ENCODE measurements around the gene CAMK4. TPM values are rescaled to one million over a fixed set of nuclear protein-coding genes. Genes with fewer than 3 reads are reported as not detected.

The CAMK4 gene
- total RNA-seq, 2 donors from 2014 or later, result 139 to 163 TPM

DNA sequence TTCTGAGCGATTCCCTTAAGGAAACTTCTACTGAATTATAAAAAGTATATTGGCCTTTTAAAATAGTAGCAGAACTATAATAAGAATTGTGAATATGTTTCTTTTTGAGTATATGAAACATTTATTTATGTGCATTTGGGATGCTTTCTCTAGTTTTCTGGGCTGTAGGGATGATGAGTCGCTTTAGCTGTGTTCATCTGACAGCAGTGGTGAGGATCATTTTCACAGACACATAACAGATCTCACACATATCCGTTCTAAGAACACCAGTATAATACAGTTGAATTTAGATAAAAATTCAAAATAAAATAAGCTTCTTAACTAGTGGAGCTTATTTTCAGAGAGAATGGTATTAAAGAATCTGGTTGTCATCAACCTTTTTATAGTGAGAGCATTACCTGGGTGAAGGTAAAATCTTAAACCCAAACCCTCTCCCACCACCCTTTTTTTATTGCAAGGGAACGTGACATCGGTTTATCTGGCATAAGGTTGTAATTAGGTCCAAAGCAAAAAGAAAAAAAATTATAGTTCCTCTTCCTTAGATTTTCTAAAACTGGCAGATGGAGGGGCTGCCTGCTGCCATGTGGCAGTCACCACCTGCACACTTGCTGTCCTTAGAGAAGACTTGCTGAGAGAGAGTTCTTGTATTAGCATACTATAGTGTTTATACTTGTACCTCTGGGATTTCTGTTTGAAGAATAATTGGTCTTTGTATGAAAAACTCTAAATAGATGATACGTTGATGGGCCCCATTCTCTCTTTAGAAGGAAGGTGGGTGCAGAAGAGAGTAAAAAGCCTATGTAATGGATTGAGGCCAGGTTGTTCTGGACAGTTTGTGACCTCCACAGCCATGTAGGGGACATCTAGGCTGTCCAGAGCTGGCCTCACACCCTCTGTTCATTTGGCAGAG, 86.8 kb downstream of the CAMK4 start:
- Mint-ChIP-seq H3K4me1 (peaks cover 38% of the 10 kb centered on the region), H3K4me3 (no peak overlapping the region), H3K27me3 (no peaks in the 10 kb centered on the region), H3K27ac (peak overlapping the region; percentile 59), H3K36me3 (ENCODE audit: low read depth) (no peaks in the 10 kb centered on the region)
- no peak for ATAC-seq
- H3K9me3 ChIP-seq (ENCODE audit: control insufficient read depth, low read length, poor library complexity, severe bottlenecking), result no peaks in the 10 kb centered on the region
- no peak for DNase-seq

DNA sequence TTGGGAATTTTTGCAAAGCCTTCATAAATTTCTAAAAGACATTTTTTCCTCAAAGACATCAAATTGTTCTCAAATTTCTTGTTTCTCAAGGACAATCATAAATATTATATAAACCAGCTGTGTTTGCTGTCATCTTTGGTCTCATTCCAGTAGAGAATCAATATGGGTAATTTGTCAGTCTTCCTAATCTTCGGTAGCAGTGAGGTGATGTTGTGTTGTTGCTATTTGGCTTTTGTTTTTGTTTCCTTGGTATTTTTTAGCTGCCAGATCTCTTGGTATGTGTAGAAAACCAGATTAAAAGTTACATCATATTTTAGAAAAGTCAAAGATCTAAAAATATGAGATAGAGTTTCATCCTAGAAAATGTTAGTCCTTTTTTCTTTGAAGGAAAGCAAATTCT, 87.5 kb downstream of the CAMK4 start:
- DNase-seq (no peak), ATAC-seq (no peak)
- Mint-ChIP-seq H3K27ac (peak overlapping the region; percentile 59), H3K4me1 (peaks cover 44% of the 10 kb centered on the region), H3K27me3 (no peaks in the 10 kb centered on the region), H3K36me3 (ENCODE audit: low read depth) (no peaks in the 10 kb centered on the region), H3K4me3 (no peak overlapping the region)
- H3K9me3 ChIP-seq (ENCODE audit: control insufficient read depth, low read length, poor library complexity, severe bottlenecking), result no peaks in the 10 kb centered on the region

DNA sequence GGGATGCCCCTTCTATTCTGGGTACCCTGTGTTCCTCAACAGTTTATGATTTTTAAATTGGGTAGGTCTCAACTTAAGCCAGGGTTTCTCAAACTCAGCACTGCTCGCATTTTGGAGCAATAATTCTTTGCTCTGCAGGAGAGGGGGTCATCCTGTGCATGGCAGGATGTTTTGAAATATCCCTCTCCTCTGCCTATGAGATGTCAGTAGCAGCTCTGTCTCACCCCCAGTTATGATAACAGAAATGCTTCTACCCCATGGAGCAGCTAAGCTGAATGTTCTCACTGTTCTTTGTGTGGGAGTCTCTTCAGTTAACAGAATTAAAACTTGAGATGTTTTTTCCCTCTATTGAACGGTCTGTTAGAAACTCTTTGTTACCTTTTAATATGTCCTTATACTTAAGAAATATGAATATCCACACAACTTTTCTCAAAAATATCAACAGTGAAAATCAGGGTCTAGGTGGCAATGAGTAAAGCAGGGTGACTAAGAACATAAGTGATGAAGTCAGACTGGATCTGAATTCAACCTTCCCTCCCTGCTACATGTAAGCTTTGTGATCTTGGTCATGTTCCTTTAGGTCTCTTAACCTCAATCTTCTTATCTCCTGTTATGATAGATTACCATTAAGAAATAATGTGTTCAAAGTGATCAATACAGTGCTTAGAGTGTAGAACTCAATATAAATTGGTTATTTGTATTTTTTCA, 89.0 kb downstream of the CAMK4 start:
- no peak overlapping the region for H3K4me3 Mint-ChIP-seq

GRCh38 chr5:111320953-111321352, 96.8 kb downstream of the CAMK4 start:
- no peak overlapping the region for H3K4me3 Mint-ChIP-seq
- no peak for ATAC-seq

More for the DNA sequence above, 89.0 kb downstream of the CAMK4 start:
- H3K27me3 Mint-ChIP-seq, result no peaks in the 10 kb centered on the region
- H3K27ac Mint-ChIP-seq, result no peak overlapping the region
- no peaks in the 10 kb centered on the region for H3K36me3 Mint-ChIP-seq (ENCODE audit: low read depth)
- no peak for ATAC-seq
- DNase-seq, result no peak
- H3K9me3 ChIP-seq (ENCODE audit: control insufficient read depth, low read length, poor library complexity, severe bottlenecking), result no peaks in the 10 kb centered on the region
- peaks cover 44% of the 10 kb centered on the region for H3K4me1 Mint-ChIP-seq

DNA sequence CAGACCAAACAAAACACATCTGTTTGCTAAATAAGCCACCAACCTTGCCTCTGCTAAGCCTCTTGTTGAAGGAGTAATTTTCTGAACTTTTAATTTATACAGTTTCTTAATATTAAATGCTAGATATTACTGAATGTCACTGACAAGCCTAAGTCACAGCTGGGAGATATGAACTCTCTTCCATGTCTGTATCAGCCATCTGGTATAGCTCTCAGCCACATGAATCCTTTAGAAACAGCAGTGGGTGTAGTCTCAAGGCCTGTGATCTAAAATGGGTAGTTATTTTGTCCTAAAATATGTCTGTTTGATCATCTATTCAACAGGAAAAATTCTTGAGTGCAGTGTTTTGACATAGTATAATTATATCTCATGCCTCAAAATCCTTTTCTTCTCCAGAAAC, 97.2 kb downstream of the CAMK4 start:
- Mint-ChIP-seq H3K4me1 (peaks cover 21% of the 10 kb centered on the region), H3K4me3 (no peak overlapping the region), H3K27me3 (no peaks in the 10 kb centered on the region)

More at GRCh38 chr5:111320953-111321352, 96.8 kb downstream of the CAMK4 start:
- Mint-ChIP-seq H3K27me3 (no peaks in the 10 kb centered on the region), H3K27ac (peak overlapping the region; percentile 32), H3K4me1 (peaks cover 26% of the 10 kb centered on the region), H3K36me3 (ENCODE audit: low read depth) (no peaks in the 10 kb centered on the region)
- no peaks in the 10 kb centered on the region for H3K9me3 ChIP-seq (ENCODE audit: control insufficient read depth, low read length, poor library complexity, severe bottlenecking)
- no peak for DNase-seq

DNA sequence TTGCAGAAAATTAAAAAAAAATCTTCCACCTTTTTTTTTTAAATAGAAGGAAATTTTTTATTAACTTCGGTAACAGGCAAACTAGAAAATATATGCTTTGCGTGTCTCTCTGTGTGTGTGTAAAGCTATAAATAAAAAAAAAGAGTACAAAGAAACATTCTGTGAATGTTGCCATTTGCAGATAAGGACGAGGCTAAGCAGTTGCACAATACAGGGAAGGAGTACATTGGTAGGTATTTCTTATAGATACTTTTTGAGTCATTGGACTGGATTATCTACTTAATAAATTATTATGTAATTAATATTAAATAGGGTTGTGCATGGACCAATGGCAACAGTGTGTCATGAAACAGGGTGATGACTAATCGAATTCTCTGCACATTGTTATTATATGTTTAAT, 102.4 kb downstream of the CAMK4 start:
- H3K9me3 ChIP-seq (ENCODE audit: control insufficient read depth, low read length, poor library complexity, severe bottlenecking), result no peaks in the 10 kb centered on the region
- ATAC-seq, result no peak
- Mint-ChIP-seq H3K36me3 (ENCODE audit: low read depth) (no peaks in the 10 kb centered on the region), H3K4me1 (peaks cover 2% of the 10 kb centered on the region), H3K4me3 (no peak overlapping the region), H3K27ac (no peak overlapping the region), H3K27me3 (no peaks in the 10 kb centered on the region)
- DNase-seq, result no peak

More for the DNA sequence above, 97.2 kb downstream of the CAMK4 start:
- Mint-ChIP-seq H3K36me3 (ENCODE audit: low read depth) (no peaks in the 10 kb centered on the region), H3K27ac (no peak overlapping the region)
- no peaks in the 10 kb centered on the region for H3K9me3 ChIP-seq (ENCODE audit: control insufficient read depth, low read length, poor library complexity, severe bottlenecking)
- ATAC-seq (no peak), DNase-seq (no peak)

DNA sequence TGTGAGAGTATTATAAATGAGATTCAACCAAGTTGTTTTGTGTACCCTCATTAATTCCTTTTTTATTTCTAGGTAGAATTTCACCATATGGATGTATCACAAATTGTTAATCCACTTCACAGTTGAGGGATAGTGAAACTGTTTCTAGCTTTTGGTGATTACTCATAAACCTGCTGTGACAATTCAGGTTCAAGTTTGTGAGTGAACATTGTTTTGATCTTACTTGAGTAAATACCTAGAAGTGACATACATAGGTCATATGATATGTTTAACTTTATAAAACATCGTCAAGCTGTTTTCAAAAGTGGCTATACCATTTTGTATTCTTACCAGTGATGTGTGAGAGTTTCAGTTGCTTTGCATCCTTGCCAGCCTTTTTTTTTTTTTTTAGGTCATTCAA, 112.9 kb downstream of the CAMK4 start:
- no peaks in the 10 kb centered on the region for H3K9me3 ChIP-seq (ENCODE audit: control insufficient read depth, low read length, poor library complexity, severe bottlenecking)
- ATAC-seq (no peak), DNase-seq (no peak)
- H3K36me3 Mint-ChIP-seq (ENCODE audit: low read depth), result peaks cover 3% of the 10 kb centered on the region
- H3K4me3 Mint-ChIP-seq, result no peak overlapping the region
- peaks cover 52% of the 10 kb centered on the region for H3K4me1 Mint-ChIP-seq
- H3K27me3 Mint-ChIP-seq, result no peaks in the 10 kb centered on the region
- H3K27ac Mint-ChIP-seq, result no peak overlapping the region

DNA sequence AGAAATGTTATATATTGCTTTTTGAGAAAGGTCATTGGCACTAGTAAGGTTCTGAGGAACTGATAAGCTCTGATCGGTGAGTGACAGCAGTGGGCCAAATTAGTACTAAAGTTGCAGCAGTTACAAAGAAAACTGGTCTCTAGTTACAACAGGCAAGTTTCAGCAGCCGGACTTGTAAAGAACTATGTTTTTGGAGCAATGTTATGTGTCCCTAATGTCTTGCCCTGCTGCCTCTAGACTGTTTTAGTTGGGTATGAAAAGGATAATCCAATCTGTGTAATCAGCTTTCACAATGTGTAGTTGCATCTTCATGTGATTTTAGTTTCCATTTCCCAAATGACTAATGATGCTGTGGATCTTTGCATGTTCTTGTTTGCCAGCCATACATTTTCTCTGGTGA, 113.5 kb downstream of the CAMK4 start:
- H3K27me3 Mint-ChIP-seq, result no peaks in the 10 kb centered on the region
- no peak overlapping the region for H3K4me3 Mint-ChIP-seq
- H3K9me3 ChIP-seq (ENCODE audit: control insufficient read depth, low read length, poor library complexity, severe bottlenecking), result no peaks in the 10 kb centered on the region
- ATAC-seq, result no peak
- no peak for DNase-seq
- peaks cover 3% of the 10 kb centered on the region for H3K36me3 Mint-ChIP-seq (ENCODE audit: low read depth)
- H3K27ac Mint-ChIP-seq, result no peak overlapping the region
- H3K4me1 Mint-ChIP-seq, result peaks cover 54% of the 10 kb centered on the region

DNA sequence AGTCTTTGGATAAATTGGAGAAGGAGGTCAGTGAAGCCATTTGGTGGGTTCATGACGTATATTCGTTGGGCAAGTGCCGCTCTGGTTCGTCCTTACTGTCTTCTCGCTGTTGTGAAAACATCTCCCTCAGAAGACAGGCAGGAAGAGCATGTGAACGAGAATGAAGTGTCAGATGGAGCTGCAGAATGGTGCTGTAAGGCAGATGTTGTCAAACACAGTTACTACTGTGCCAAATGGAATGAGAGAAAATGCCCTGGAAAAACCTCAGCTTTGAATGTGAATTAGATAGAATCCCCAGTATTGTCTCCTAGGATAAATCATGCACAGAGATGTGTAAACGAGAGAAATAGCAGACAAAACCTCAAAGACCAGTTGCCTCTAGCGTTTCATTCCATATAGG, 121.5 kb downstream of the CAMK4 start:
- no peak overlapping the region for H3K27ac Mint-ChIP-seq
- ATAC-seq (no peak), DNase-seq (no peak)
- no peaks in the 10 kb centered on the region for H3K9me3 ChIP-seq (ENCODE audit: control insufficient read depth, low read length, poor library complexity, severe bottlenecking)
- H3K36me3 Mint-ChIP-seq (ENCODE audit: low read depth), result peaks cover 6% of the 10 kb centered on the region
- H3K4me3 Mint-ChIP-seq, result no peak overlapping the region
- H3K27me3 Mint-ChIP-seq, result no peaks in the 10 kb centered on the region
- H3K4me1 Mint-ChIP-seq, result peaks cover 33% of the 10 kb centered on the region

DNA sequence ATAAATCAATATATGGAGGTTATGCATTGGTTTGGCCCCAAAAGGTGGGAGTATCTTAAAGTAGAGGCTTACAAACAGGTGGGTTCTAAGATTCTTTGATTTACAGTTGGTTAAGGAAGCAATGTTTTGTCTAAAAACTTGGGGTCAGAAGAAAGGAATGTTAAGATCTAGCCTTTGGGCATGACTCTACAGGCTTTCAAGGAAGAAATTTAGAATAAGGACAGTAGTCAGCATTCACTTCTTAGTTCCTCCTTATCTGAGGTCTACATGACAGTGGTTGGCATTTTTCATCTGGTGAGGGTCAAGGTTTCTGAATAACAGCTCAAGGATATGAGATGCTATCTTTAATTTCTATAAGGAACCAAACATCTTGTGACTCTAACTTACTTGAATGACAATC, 122.8 kb downstream of the CAMK4 start:
- peaks cover 25% of the 10 kb centered on the region for H3K4me1 Mint-ChIP-seq
- no peaks in the 10 kb centered on the region for H3K27me3 Mint-ChIP-seq
- DNase-seq (no peak), ATAC-seq (no peak)
- no peak overlapping the region for H3K4me3 Mint-ChIP-seq
- no peaks in the 10 kb centered on the region for H3K9me3 ChIP-seq (ENCODE audit: control insufficient read depth, low read length, poor library complexity, severe bottlenecking)
- peaks cover 2% of the 10 kb centered on the region for H3K36me3 Mint-ChIP-seq (ENCODE audit: low read depth)
- no peak overlapping the region for H3K27ac Mint-ChIP-seq

DNA sequence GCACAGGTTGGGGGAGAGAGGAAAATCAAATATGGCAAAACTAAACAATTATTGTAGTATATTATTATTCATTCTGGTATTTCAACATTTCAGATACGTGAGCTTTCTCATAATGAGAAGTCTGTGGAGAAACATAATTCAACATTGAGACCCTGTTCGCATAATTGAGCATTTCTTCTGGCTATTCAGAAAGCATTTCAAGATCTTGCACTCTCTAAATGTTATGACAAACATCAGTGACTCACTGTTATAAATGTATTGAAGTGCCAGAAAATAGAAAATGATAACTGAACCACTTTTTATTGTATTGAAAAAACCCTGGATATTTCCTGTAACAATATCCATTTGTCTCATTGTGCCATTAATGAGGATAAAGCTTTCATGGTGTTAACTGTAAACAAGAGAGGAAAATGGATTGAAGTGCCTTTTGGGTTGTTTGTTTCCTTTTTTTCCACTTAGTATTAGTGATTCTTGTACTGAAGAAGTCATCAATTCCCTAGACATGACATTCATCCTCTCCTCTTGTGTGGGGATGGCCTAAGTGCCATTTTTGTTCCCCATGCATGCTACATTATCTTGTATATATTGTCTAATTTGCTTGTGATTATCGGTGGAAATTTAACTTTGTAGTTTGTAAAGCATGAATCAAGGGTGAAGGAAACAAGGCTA, 124.6 kb downstream of the CAMK4 start:
- H3K9me3 ChIP-seq (ENCODE audit: control insufficient read depth, low read length, poor library complexity, severe bottlenecking), result no peaks in the 10 kb centered on the region
- no peak for ATAC-seq
- Mint-ChIP-seq H3K27ac (no peak overlapping the region), H3K27me3 (no peaks in the 10 kb centered on the region), H3K4me3 (no peak overlapping the region), H3K36me3 (ENCODE audit: low read depth) (peaks cover 4% of the 10 kb centered on the region), H3K4me1 (peaks cover 19% of the 10 kb centered on the region)
- no peak for DNase-seq

DNA sequence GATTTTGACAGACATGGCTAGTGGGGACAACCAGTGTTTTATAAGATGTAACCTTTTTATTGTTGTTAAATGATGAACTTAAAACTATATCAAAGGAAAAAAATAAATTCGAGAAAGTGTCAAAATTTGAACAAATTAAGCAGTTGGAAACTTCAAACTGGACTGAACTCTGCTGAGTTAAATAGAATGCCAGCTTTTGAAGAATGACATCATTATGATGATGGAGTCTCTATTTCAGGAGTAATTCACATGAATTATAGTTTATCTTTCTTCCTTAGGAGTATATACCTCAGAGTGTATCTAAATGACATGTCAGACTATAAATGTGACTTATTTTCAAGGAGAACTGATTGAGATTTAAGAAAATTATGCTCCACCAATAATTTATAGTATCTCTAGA, 125.2 kb downstream of the CAMK4 start:
- ATAC-seq (no peak), DNase-seq (no peak)
- Mint-ChIP-seq H3K27ac (no peak overlapping the region), H3K27me3 (no peaks in the 10 kb centered on the region), H3K4me3 (no peak overlapping the region), H3K4me1 (peaks cover 18% of the 10 kb centered on the region), H3K36me3 (ENCODE audit: low read depth) (peaks cover 4% of the 10 kb centered on the region)
- no peaks in the 10 kb centered on the region for H3K9me3 ChIP-seq (ENCODE audit: control insufficient read depth, low read length, poor library complexity, severe bottlenecking)

DNA sequence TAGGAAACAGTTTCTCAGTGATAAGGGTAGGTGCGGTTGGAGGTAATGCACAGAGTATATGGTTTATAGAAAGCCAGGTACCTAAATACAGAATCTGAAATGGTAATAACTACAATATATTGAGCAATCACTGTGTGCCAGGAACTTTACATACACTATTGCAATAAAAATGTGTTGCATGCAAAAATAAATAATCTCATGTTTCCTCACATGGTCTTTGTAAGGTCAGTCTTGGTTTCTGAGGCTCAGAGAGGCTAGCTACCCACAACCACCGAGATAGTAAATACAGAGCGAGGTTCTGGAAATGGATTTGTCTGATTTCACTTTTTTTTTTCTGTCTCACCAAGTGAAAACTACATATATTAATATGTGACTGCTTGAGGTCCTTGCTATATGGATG, 128.9 kb downstream of the CAMK4 start:
- H3K4me1 Mint-ChIP-seq, result peaks cover 17% of the 10 kb centered on the region
- no peaks in the 10 kb centered on the region for H3K9me3 ChIP-seq (ENCODE audit: control insufficient read depth, low read length, poor library complexity, severe bottlenecking)
- H3K27me3 Mint-ChIP-seq, result no peaks in the 10 kb centered on the region
- DNase-seq (no peak), ATAC-seq (no peak)
- H3K36me3 Mint-ChIP-seq (ENCODE audit: low read depth), result peaks cover 6% of the 10 kb centered on the region
- H3K27ac Mint-ChIP-seq, result peak overlapping the region; percentile 4
- no peak overlapping the region for H3K4me3 Mint-ChIP-seq
